ENCODE data around the gene FGD6. TPM values are rescaled to one million over a fixed set of nuclear protein-coding genes. Genes with fewer than 3 reads are reported as not detected.
"Not testable (repeated sequence)": the region's sequence is repeated elsewhere in the genome, so short reads cannot be mapped to it uniquely, and the experiment has no call there.

FGD6 gene
- total and polyA plus RNA-seq, 9 donors, result 3.4 to 7.6 (median 4.0) TPM

DNA sequence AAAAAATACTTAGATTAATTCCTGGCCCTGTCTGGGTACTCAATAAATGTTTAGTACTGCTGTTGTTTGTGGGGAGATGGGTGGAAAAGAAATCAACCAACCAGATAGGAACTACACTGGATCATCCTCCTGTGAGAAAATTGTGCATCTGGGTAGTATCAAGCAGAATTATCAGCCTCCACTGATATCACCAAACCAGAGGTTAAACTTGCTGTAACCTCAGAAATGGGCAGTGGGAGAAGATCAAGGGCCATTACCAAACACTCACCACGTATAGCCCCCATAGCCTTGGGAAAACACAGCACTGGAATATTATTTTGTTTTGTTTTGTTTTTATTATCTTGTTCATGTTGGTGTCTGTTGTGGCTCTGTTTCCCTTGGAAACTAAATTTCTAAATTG lies 20.0 kb upstream of the FGD6 start:
- Histone ChIP-seq H3K4me3 (ENCODE audit: low read length) (no peak overlapping the region), H3K27ac (ENCODE audit: low read length) (no peak overlapping the region), H3K36me3 (ENCODE audit: control insufficient read depth, insufficient read depth, low read length) (peaks cover 1% of the 10 kb centered on the region), H3K4me1 (ENCODE audit: control insufficient read depth, insufficient read depth, low read length) (no peaks in the 10 kb centered on the region), H3K27me3 (ENCODE audit: control insufficient read depth, insufficient read depth, low read length) (no peaks in the 10 kb centered on the region), H3K9me3 (replicated peaks; ENCODE audit: control insufficient read depth, low read depth, low read length) (no peaks in the 10 kb centered on the region)
- no peak for DNase-seq
- no CpG with 5 or more reads among the region's 1 CpG for WGBS (ENCODE audit: insufficient coverage)

DNA sequence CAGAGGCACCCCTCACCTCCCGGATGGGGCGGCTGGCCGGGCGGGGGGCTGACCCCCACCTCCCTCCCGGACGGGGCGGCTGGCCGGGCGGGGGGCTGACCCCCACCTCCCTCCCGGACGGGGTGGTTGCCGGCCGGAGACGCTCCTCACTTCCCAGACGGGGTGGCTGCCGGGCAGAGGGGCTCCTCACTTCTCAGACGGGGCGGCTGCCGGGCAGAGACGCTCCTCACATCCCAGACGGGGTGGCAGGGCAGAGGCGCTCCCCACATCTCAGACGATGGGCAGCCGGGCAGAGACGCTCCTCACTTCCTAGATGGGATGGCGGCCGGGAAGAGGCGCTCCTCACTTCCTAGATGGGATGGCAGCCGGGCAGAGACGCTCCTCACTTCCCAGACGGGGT lies 18.4 kb upstream of the FGD6 start:
- DNase-seq; H3K4me1 ChIP-seq (ENCODE audit: control insufficient read depth, insufficient read depth, low read length); H3K27me3 ChIP-seq (ENCODE audit: control insufficient read depth, insufficient read depth, low read length); H3K4me3 ChIP-seq (ENCODE audit: low read length); H3K9me3 ChIP-seq (replicated peaks; ENCODE audit: control insufficient read depth, low read depth, low read length); H3K36me3 ChIP-seq (ENCODE audit: control insufficient read depth, insufficient read depth, low read length); H3K27ac ChIP-seq (ENCODE audit: low read length): not testable (repeated sequence)
- 92% methylated on average over 10 of the region's 31 CpGs for WGBS (ENCODE audit: insufficient coverage)

- H3K4me3 ChIP-seq (ENCODE audit: low read length); H3K27me3 ChIP-seq (ENCODE audit: control insufficient read depth, insufficient read depth, low read length); H3K27ac ChIP-seq (ENCODE audit: low read length); DNase-seq; H3K9me3 ChIP-seq (replicated peaks; ENCODE audit: control insufficient read depth, low read depth, low read length); H3K4me1 ChIP-seq (ENCODE audit: control insufficient read depth, insufficient read depth, low read length); H3K36me3 ChIP-seq (ENCODE audit: control insufficient read depth, insufficient read depth, low read length): not testable (repeated sequence)
- WGBS (ENCODE audit: insufficient coverage), result 90% methylated on average over 2 of the region's 14 CpGs
These were observed 16.9 kb upstream of the FGD6 start for GRCh38 chr12:95234187-95234586.

GRCh38 chr12:95231190-95231589 lies 13.9 kb upstream of the FGD6 start:
- Histone ChIP-seq H3K27me3 (ENCODE audit: control insufficient read depth, insufficient read depth, low read length) (no peaks in the 10 kb centered on the region), H3K36me3 (ENCODE audit: control insufficient read depth, insufficient read depth, low read length) (no peaks in the 10 kb centered on the region), H3K27ac (ENCODE audit: low read length) (no peak overlapping the region), H3K9me3 (replicated peaks; ENCODE audit: control insufficient read depth, low read depth, low read length) (no peaks in the 10 kb centered on the region), H3K4me3 (ENCODE audit: low read length) (no peak overlapping the region), H3K4me1 (ENCODE audit: control insufficient read depth, insufficient read depth, low read length) (no peaks in the 10 kb centered on the region)
- WGBS (ENCODE audit: insufficient coverage), result 88% methylated on average over 1 of the region's 2 CpGs
- DNase-seq, result no peak

DNA sequence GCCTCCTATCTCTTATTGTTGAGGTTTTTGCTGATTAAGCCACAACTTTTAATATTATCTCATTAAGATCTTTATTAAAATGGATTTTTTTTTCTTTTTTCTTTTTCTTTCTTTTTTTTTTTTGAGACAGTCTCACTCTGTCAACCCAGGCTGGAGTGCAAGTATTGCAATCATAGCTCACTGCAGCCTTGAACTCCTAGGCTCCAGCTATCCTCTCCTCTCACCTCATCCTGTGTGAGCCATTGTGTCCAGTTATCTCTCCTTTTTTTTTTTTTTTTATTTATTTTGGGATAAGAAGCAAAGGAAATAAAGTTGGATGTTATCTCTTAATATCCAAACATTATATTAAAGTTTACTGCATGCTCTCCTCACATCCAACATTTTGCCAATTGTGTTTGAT lies 13.0 kb upstream of the FGD6 start:
- no peaks in the 10 kb centered on the region for H3K27me3 ChIP-seq (ENCODE audit: control insufficient read depth, insufficient read depth, low read length)
- no peaks in the 10 kb centered on the region for H3K36me3 ChIP-seq (ENCODE audit: control insufficient read depth, insufficient read depth, low read length)
- H3K27ac ChIP-seq (ENCODE audit: low read length), result no peak overlapping the region
- DNase-seq, result no peak
- no peaks in the 10 kb centered on the region for H3K9me3 ChIP-seq (replicated peaks; ENCODE audit: control insufficient read depth, low read depth, low read length)
- no peak overlapping the region for H3K4me3 ChIP-seq (ENCODE audit: low read length)
- no peaks in the 10 kb centered on the region for H3K4me1 ChIP-seq (ENCODE audit: control insufficient read depth, insufficient read depth, low read length)

DNA sequence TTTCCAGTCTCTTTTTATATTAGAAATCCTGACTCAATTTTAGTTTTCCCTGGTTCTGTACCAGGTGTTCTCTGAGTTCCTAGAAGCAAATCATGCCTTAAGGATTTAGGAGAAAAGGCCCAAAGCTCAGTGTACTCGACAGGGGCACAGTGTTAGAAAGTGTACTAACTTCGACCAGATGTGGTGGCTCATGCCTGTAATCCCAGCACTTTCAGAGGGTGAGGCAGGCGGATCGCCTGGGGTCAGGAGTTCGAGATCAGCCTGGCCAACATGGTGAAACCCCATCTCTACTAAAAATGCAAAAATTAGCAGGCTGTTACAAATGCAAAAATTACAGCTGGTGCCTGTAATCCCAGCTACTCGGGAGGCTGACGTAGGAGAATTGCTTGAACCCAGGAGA lies 12.4 kb upstream of the FGD6 start:
- no peak overlapping the region for H3K4me3 ChIP-seq (ENCODE audit: low read length)
- no peak overlapping the region for H3K27ac ChIP-seq (ENCODE audit: low read length)
- no peaks in the 10 kb centered on the region for H3K9me3 ChIP-seq (replicated peaks; ENCODE audit: control insufficient read depth, low read depth, low read length)
- 49% methylated on average over 6 of the region's 7 CpGs for WGBS (ENCODE audit: insufficient coverage)
- H3K36me3 ChIP-seq (ENCODE audit: control insufficient read depth, insufficient read depth, low read length), result peaks cover 4% of the 10 kb centered on the region
- DNase-seq, result no peak
- H3K4me1 ChIP-seq (ENCODE audit: control insufficient read depth, insufficient read depth, low read length), result no peaks in the 10 kb centered on the region
- H3K27me3 ChIP-seq (ENCODE audit: control insufficient read depth, insufficient read depth, low read length), result no peaks in the 10 kb centered on the region

- H3K36me3 ChIP-seq (ENCODE audit: control insufficient read depth, insufficient read depth, low read length), result peaks cover 10% of the 10 kb centered on the region
- no peaks in the 10 kb centered on the region for H3K4me1 ChIP-seq (ENCODE audit: control insufficient read depth, insufficient read depth, low read length)
- no peaks in the 10 kb centered on the region for H3K9me3 ChIP-seq (replicated peaks; ENCODE audit: control insufficient read depth, low read depth, low read length)
- no peak for DNase-seq
- H3K27ac ChIP-seq (ENCODE audit: low read length), result no peak overlapping the region
- WGBS (ENCODE audit: insufficient coverage), result no CpG with 5 or more reads among the region's 2 CpGs
- H3K4me3 ChIP-seq (ENCODE audit: low read length), result no peak overlapping the region
- H3K27me3 ChIP-seq (ENCODE audit: control insufficient read depth, insufficient read depth, low read length), result no peaks in the 10 kb centered on the region
These were observed 11.3 kb upstream of the FGD6 start for GRCh38 chr12:95228617-95229016.

GRCh38 chr12:95227818-95228356 lies 10.6 kb upstream of the FGD6 start:
- no peak overlapping the region for H3K4me3 ChIP-seq (ENCODE audit: low read length)
- no peaks in the 10 kb centered on the region for H3K4me1 ChIP-seq (ENCODE audit: control insufficient read depth, insufficient read depth, low read length)
- no peaks in the 10 kb centered on the region for H3K9me3 ChIP-seq (replicated peaks; ENCODE audit: control insufficient read depth, low read depth, low read length)
- no peaks in the 10 kb centered on the region for H3K27me3 ChIP-seq (ENCODE audit: control insufficient read depth, insufficient read depth, low read length)
- no peak for DNase-seq
- H3K27ac ChIP-seq (ENCODE audit: low read length), result no peak overlapping the region
- H3K36me3 ChIP-seq (ENCODE audit: control insufficient read depth, insufficient read depth, low read length), result peaks cover 10% of the 10 kb centered on the region
- WGBS (ENCODE audit: insufficient coverage), result no CpG with 5 or more reads among the region's 3 CpGs

GRCh38 chr12:95225645-95226212 lies 8.5 kb upstream of the FGD6 start:
- Histone ChIP-seq H3K36me3 (ENCODE audit: control insufficient read depth, insufficient read depth, low read length) (peaks cover 10% of the 10 kb centered on the region), H3K4me3 (ENCODE audit: low read length) (no peak overlapping the region), H3K27ac (ENCODE audit: low read length) (no peak overlapping the region), H3K4me1 (ENCODE audit: control insufficient read depth, insufficient read depth, low read length) (no peaks in the 10 kb centered on the region), H3K9me3 (replicated peaks; ENCODE audit: control insufficient read depth, low read depth, low read length) (no peaks in the 10 kb centered on the region), H3K27me3 (ENCODE audit: control insufficient read depth, insufficient read depth, low read length) (no peaks in the 10 kb centered on the region)
- 100% methylated on average over 1 of the region's 1 CpG for WGBS (ENCODE audit: insufficient coverage)
- no peak for DNase-seq

GRCh38 chr12:95224202-95225170 lies 7.2 kb upstream of the FGD6 start:
- H3K4me1 ChIP-seq (ENCODE audit: control insufficient read depth, insufficient read depth, low read length), result no peaks in the 10 kb centered on the region
- H3K27ac ChIP-seq (ENCODE audit: low read length), result no peak overlapping the region
- no peaks in the 10 kb centered on the region for H3K9me3 ChIP-seq (replicated peaks; ENCODE audit: control insufficient read depth, low read depth, low read length)
- DNase-seq, result peak; percentile 23
- no peaks in the 10 kb centered on the region for H3K27me3 ChIP-seq (ENCODE audit: control insufficient read depth, insufficient read depth, low read length)
- no peak overlapping the region for H3K4me3 ChIP-seq (ENCODE audit: low read length)
- WGBS (ENCODE audit: insufficient coverage), result 80% methylated on average over 5 of the region's 8 CpGs
- peaks cover 10% of the 10 kb centered on the region for H3K36me3 ChIP-seq (ENCODE audit: control insufficient read depth, insufficient read depth, low read length)
